ENCODE data around the gene FAM20C.

The FAM20C gene

DNA sequence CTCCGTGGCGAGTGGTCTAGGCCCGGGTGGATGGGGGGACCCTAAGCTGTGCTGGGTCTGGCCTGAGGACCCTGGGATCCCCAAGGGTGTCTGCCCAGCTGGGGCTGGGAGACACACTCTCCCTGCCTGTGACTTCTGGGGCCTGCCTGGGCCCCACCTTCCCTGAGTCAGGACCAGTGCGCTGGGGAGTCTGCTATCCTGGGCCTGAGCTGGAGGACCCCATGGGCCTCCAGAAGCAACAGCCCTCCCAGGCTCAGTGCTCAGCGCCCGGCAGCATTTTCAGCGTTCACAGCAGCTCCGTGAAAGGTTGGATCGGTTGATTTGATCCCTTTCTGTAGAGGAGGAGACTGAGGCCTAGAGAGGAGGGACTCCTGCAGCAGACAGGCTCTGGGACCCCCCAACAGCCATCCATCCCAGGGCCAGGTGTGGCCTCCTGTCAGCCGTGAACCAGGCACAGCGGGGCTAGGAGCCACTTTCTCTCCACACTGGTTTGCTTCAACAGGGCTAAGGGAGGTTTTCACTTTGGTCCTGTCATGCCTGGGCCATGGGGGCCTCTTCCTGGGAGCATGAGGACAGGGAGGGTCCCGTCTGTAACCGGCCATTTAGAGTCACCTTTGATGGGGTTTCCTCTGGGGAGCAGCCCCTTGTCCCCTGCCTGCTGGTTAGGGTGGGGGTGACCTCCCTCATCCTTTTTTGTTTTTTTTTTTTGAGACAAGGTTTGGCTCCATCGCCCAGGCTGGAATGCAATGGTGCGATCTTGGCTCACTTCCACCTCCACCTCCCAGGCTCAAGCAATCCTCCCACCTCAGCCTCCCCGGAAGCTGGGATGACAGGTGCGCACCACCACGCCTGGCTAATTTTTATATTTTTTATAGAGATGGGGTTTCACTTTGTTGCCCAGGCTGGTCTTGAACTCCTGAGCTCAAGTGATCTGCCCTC lies 110.0 kb downstream of the FAM20C start:
- ChIA-PET POLR2A (no interaction called here), CTCF (interaction anchor here (0.7 kb wide), 1 partner anchor 21 kb away, joined by 3 read pairs; no protein-coding TSS in a partner anchor)
- Histone ChIP-seq H3K9me3 (ENCODE audit: control insufficient read depth, insufficient read depth, low read depth, low read length) (no peaks in the 10 kb centered on the region), H3K4me1 (ENCODE audit: control insufficient read depth, insufficient read depth, low read length) (no peaks in the 10 kb centered on the region), H3K27ac (ENCODE audit: extremely low read depth, low read depth, low read length) (no peak overlapping the region), H3K36me3 (ENCODE audit: control insufficient read depth in 2 of 2, insufficient read depth in 1 of 2, low read length in 2 of 2) (no peaks in the 10 kb centered on the region), H3K4me3 (ENCODE audit: low read depth, low read length) (no peak overlapping the region)
- TF ChIP-seq TRIM28 (IDR thresholded peaks at IDR 0.05; ENCODE audit: borderline replicate concordance, low read length) (no peak), ZNF221 (tag by site-specific recombination; IDR thresholded peaks at IDR 0.05; ENCODE audit: borderline replicate concordance) (no peak), ZNF311 (tag by site-specific recombination; IDR thresholded peaks at IDR 0.05; ENCODE audit: borderline replicate concordance) (no peak), ZNF670 (tag by site-specific recombination; IDR thresholded peaks at IDR 0.05; ENCODE audit: low read depth) (no peak), ZNF626 (tag by site-specific recombination; IDR thresholded peaks at IDR 0.05) (no peak), ZNF501 (tag by site-specific recombination; IDR thresholded peaks at IDR 0.05) (no peak), ZNF223 (tag by site-specific recombination; IDR thresholded peaks at IDR 0.05) (no peak), SALL2 (tag by site-specific recombination; IDR thresholded peaks at IDR 0.05; ENCODE audit: borderline replicate concordance) (no peak), ZNF19 (tag by site-specific recombination; IDR thresholded peaks at IDR 0.05; ENCODE audit: low read depth) (no peak), ZNF394 (tag by site-specific recombination; IDR thresholded peaks at IDR 0.05; ENCODE audit: borderline replicate concordance) (no peak), ZNF707 (tag by site-specific recombination; IDR thresholded peaks at IDR 0.05) (no peak), ZNF16 (tag by site-specific recombination; IDR thresholded peaks at IDR 0.05; ENCODE audit: low read depth) (no peak), ZNF660 (tag by site-specific recombination; IDR thresholded peaks at IDR 0.05) (no peak), SP2 (tag by site-specific recombination; IDR thresholded peaks at IDR 0.05) (no peak), ZNF658 (tag by site-specific recombination; IDR thresholded peaks at IDR 0.05) (no peak)
- TF ChIP-seq, protein P1, sequence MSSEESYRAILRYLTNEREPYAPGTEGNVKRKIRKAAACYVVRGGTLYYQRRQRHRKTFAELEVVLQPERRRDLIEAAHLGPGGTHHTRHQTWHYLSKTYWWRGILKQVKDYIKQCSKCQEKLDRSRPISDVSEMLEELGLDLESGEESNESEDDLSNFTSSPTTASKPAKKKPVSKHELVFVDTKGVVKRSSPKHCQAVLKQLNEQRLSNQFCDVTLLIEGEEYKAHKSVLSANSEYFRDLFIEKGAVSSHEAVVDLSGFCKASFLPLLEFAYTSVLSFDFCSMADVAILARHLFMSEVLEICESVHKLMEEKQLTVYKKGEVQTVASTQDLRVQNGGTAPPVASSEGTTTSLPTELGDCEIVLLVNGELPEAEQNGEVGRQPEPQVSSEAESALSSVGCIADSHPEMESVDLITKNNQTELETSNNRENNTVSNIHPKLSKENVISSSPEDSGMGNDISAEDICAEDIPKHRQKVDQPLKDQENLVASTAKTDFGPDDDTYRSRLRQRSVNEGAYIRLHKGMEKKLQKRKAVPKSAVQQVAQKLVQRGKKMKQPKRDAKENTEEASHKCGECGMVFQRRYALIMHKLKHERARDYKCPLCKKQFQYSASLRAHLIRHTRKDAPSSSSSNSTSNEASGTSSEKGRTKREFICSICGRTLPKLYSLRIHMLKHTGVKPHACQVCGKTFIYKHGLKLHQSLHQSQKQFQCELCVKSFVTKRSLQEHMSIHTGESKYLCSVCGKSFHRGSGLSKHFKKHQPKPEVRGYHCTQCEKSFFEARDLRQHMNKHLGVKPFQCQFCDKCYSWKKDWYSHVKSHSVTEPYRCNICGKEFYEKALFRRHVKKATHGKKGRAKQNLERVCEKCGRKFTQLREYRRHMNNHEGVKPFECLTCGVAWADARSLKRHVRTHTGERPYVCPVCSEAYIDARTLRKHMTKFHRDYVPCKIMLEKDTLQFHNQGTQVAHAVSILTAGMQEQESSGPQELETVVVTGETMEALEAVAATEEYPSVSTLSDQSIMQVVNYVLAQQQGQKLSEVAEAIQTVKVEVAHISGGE (tag by site-specific recombination; conservative IDR thresholded peaks at IDR 0.05; ENCODE audit: low read depth): no peak
- TF ChIP-seq, protein P2, sequence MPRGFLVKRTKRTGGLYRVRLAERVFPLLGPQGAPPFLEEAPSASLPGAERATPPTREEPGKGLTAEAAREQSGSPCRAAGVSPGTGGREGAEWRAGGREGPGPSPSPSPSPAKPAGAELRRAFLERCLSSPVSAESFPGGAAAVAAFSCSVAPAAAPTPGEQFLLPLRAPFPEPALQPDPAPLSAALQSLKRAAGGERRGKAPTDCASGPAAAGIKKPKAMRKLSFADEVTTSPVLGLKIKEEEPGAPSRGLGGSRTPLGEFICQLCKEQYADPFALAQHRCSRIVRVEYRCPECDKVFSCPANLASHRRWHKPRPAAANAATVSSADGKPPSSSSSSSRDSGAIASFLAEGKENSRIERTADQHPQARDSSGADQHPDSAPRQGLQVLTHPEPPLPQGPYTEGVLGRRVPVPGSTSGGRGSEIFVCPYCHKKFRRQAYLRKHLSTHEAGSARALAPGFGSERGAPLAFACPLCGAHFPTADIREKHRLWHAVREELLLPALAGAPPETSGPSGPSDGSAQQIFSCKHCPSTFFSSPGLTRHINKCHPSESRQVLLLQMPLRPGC (tag by site-specific recombination; IDR thresholded peaks at IDR 0.05): no peak

DNA sequence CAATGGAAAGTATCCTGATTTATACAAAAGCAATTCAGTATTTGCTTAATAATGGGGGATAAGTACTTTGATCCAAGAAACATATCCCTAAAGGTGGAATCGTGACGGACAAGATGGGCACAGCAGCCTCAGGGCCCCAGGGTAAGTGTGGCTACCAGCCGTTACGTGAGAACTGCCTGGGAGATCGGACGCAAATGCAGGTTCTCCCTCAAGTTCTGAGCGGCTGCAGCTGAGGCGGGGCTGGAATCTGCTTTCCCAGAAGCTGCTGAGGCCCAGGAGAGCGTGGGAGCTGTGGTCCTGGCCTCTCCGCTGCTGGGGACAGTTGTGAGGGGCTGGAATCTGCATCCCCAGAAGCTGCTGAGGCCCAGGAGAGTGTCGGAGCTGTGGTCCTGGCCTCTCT lies 111.1 kb downstream of the FAM20C start:
- H3K9me3 ChIP-seq (ENCODE audit: control insufficient read depth, insufficient read depth, low read depth, low read length): no peaks in the 10 kb centered on the region
- no peaks in the 10 kb centered on the region for H3K4me1 ChIP-seq (ENCODE audit: control insufficient read depth, insufficient read depth, low read length)
- TF ChIP-seq RBAK (tag by site-specific recombination; IDR thresholded peaks at IDR 0.05): no peak
- no peak for TF ChIP-seq ZNF140 (tag by site-specific recombination; IDR thresholded peaks at IDR 0.05)
- no peak for TF ChIP-seq SP2 (tag by site-specific recombination; IDR thresholded peaks at IDR 0.05)
- no peak for TF ChIP-seq KLF1 (tag by site-specific recombination; IDR thresholded peaks at IDR 0.05)
- TF ChIP-seq ZNF555 (tag by site-specific recombination; conservative IDR thresholded peaks at IDR 0.05): no peak
- no peak for TF ChIP-seq ZBTB20 (tag by site-specific recombination; IDR thresholded peaks at IDR 0.05)
- no peak for TF ChIP-seq ZNF155 (tag by site-specific recombination; IDR thresholded peaks at IDR 0.05)
- no peak for TF ChIP-seq ZNF202 (tag by site-specific recombination; IDR thresholded peaks at IDR 0.05; ENCODE audit: borderline replicate concordance)
- TF ChIP-seq OVOL3 (tag by site-specific recombination; IDR thresholded peaks at IDR 0.05): no peak
- TF ChIP-seq ZNF341 (tag by site-specific recombination; IDR thresholded peaks at IDR 0.05; ENCODE audit: low read depth): no peak
- no peak for TF ChIP-seq MYNN (tag by site-specific recombination; IDR thresholded peaks at IDR 0.05; ENCODE audit: borderline replicate concordance)
- TF ChIP-seq ZNF792 (tag by site-specific recombination; IDR thresholded peaks at IDR 0.05): no peak
- TF ChIP-seq MEIS1 (CRISPR knock-in tag; IDR thresholded peaks at IDR 0.05; ENCODE audit: borderline replicate concordance): no peak
- TF ChIP-seq ZNF596 (tag by site-specific recombination; IDR thresholded peaks at IDR 0.05): no peak
- POLR2A ChIA-PET: no interaction called here
- no peaks in the 10 kb centered on the region for H3K36me3 ChIP-seq (ENCODE audit: control insufficient read depth in 2 of 2, insufficient read depth in 1 of 2, low read length in 2 of 2)
- CTCF ChIA-PET: interaction anchor here (0.6 kb wide), 1 partner anchor 18 kb away, joined by 3 read pairs; no protein-coding TSS in a partner anchor
- H3K4me3 ChIP-seq (ENCODE audit: low read depth, low read length): no peak overlapping the region
- no peak overlapping the region for H3K27ac ChIP-seq (ENCODE audit: extremely low read depth, low read depth, low read length)
